DOHH2 (cell line): ENCODE data around the gene SIT1.

Experiments used
- EZH2phosphoT487 ChIP-seq: fragments of 200-600 bp; sonication (generic); IDR thresholded peaks from 2 replicates; pipeline ENCODE4 v1.6.1; 2017; ENCODE audit warnings: borderline replicate concordance, mild to moderate bottlenecking, antibody characterized with exemption, low read length, moderate library complexity, mixed read lengths
- TF ChIP-seq, protein P1 (sequence below): fragments of 200-600 bp; sonication (generic); IDR thresholded peaks from one replicate; pipeline ENCODE4 v1.5.1; 2014; ENCODE audit warnings: antibody characterized with exemption, mild to moderate bottlenecking, low read depth, low read length; ENCODE audit not compliant: poor library complexity, severe bottlenecking

DNA sequence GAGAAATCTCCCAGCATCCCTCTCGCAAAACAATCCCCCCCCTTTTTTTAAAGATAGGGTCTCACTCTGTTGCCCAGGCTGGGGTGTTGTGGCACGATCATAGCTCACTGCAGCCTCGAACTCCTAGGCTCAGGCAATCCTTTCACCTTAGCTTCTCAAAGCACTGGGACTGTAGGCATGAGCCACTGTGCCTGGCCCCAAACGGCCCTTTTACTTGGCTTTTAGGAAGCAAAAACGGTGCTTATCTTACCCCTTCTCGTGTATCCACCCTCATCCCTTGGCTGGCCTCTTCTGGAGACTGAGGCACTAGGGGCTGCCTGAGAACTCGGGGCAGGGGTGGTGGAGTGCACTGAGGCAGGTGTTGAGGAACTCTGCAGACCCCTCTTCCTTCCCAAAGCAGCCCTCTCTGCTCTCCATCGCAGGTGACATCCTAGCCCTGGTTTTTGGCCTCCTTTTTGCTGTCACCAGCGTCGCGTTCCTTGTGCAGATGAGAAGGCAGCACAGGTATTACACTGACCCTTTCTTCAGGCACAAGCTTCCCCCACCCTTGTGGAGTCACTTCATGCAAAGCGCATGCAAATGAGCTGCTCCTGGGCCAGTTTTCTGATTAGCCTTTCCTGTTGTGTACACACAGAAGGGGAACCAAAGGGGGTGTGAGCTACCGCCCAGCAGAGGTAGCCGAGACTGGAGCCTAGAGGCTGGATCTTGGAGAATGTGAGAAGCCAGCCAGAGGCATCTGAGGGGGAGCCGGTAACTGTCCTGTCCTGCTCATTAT lies 29.8 kb upstream of the SIT1 start:
- TF ChIP-seq, protein P1, sequence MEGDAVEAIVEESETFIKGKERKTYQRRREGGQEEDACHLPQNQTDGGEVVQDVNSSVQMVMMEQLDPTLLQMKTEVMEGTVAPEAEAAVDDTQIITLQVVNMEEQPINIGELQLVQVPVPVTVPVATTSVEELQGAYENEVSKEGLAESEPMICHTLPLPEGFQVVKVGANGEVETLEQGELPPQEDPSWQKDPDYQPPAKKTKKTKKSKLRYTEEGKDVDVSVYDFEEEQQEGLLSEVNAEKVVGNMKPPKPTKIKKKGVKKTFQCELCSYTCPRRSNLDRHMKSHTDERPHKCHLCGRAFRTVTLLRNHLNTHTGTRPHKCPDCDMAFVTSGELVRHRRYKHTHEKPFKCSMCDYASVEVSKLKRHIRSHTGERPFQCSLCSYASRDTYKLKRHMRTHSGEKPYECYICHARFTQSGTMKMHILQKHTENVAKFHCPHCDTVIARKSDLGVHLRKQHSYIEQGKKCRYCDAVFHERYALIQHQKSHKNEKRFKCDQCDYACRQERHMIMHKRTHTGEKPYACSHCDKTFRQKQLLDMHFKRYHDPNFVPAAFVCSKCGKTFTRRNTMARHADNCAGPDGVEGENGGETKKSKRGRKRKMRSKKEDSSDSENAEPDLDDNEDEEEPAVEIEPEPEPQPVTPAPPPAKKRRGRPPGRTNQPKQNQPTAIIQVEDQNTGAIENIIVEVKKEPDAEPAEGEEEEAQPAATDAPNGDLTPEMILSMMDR = no peak
- no peak for TF ChIP-seq EZH2phosphoT487
